Activated CD4-positive, alpha-beta T cell treated with anti-CD3 and anti-CD28 coated beads, Interleukin-2, amount 10 ng/mL, durations not matched to agents 7 days and 5 days (primary cell): ENCODE measurements around the gene NUP43. TPM values are rescaled to one million over a fixed set of nuclear protein-coding genes. Genes with fewer than 3 reads are reported as not detected.
"Not testable (repeated sequence)": the region's sequence is repeated elsewhere in the genome, so short reads cannot be mapped to it uniquely, and the experiment has no call there.

ENCODE experiments used
- CTCF ChIA-PET: fragments of 350-600 bp; sonication (Branson Sonifier 250); formaldehyde crosslinking; loops from one replicate; lab custom pipeline; 2021; ENCODE audit warnings: antibody characterized with exemption; lab: Charles Lee
- POLR2A ChIA-PET: fragments of 350-600 bp; sonication (Branson Sonifier 250); formaldehyde crosslinking; loops from one replicate; lab custom pipeline; 2021; ENCODE audit warnings: antibody characterized with exemption; lab: Charles Lee
- DNase-seq: peaks from one replicate; pipeline ENCODE4 v3.0.0-alpha.2; 2020
- H3K27ac Mint-ChIP-seq: one replicate; pipeline ENCODE4 v1.8.0; 2021; ENCODE audit warnings: mild to moderate bottlenecking, moderate library complexity, mixed read lengths
- H3K27me3 Mint-ChIP-seq: one replicate; pipeline ENCODE4 v1.8.0; 2021; ENCODE audit warnings: mixed read lengths
- H3K36me3 Mint-ChIP-seq: one replicate; pipeline ENCODE4 v1.8.0; 2021; ENCODE audit warnings: low read depth, mixed read lengths
- H3K4me1 Mint-ChIP-seq: one replicate; pipeline ENCODE4 v1.8.0; 2021; ENCODE audit warnings: mixed read lengths
- H3K4me3 Mint-ChIP-seq: one replicate; pipeline ENCODE4 v1.8.0; 2021; ENCODE audit warnings: mild to moderate bottlenecking, moderate library complexity, mixed read lengths
- H3K9me3 Mint-ChIP-seq: one replicate; pipeline ENCODE4 v1.8.0; 2021; ENCODE audit warnings: mixed read lengths
- total RNA-seq, 2 experiments: library from RNA; stranded (reverse); gene quantifications; one replicate each; pipeline ENCODE4 v1.2.3, GENCODE V29; 2021

Gene NUP43
- total RNA-seq, 2 experiments from 2014 or later: 59.9 to 74.6 TPM

GRCh38 chr6:149756261-149756636 is 9.9 kb upstream of the NUP43 start:
- Mint-ChIP-seq H3K9me3 (no peaks in the 10 kb centered on the region), H3K27ac (no peak overlapping the region), H3K4me3 (no peak overlapping the region), H3K4me1 (peaks cover 20% of the 10 kb centered on the region), H3K36me3 (peaks cover 22% of the 10 kb centered on the region), H3K27me3 (no peaks in the 10 kb centered on the region)
- CTCF ChIA-PET: interaction anchor here (0.6 to 1.0 kb wide), 2 partner anchors 24 to 592 kb away, joined by 3 read pairs; no protein-coding TSS in a partner anchor
- POLR2A ChIA-PET: no interaction called here
- DNase-seq: no peak

- CTCF ChIA-PET: interaction anchor here (0.5 to 1.0 kb wide), 2 partner anchors 24 to 191 kb away, joined by 3 read pairs; no protein-coding TSS in a partner anchor
- H3K9me3 Mint-ChIP-seq: no peaks in the 10 kb centered on the region
- peaks cover 23% of the 10 kb centered on the region for H3K36me3 Mint-ChIP-seq
- no peak overlapping the region for H3K4me3 Mint-ChIP-seq
- H3K27me3 Mint-ChIP-seq: no peaks in the 10 kb centered on the region
- peaks cover 25% of the 10 kb centered on the region for H3K4me1 Mint-ChIP-seq
- DNase-seq: no peak
- POLR2A ChIA-PET: no interaction called here
- H3K27ac Mint-ChIP-seq: no peak overlapping the region
These were observed 9.3 kb upstream of the NUP43 start for GRCh38 chr6:149755300-149756260.

GRCh38 chr6:149754548-149754947 is 8.2 kb upstream of the NUP43 start:
- Mint-ChIP-seq H3K27ac (no peak overlapping the region), H3K36me3 (peaks cover 17% of the 10 kb centered on the region), H3K4me3 (no peak overlapping the region), H3K27me3 (no peaks in the 10 kb centered on the region), H3K4me1 (peaks cover 29% of the 10 kb centered on the region), H3K9me3 (no peaks in the 10 kb centered on the region)
- ChIA-PET CTCF (interaction anchor here (1.8 kb wide), 1 partner anchor 10 kb away, joined by 5 read pairs; no protein-coding TSS in a partner anchor), POLR2A (no interaction called here)
- DNase-seq: no peak

- H3K27me3 Mint-ChIP-seq, POLR2A ChIA-PET, H3K27ac Mint-ChIP-seq, H3K9me3 Mint-ChIP-seq, H3K4me3 Mint-ChIP-seq, DNase-seq: not testable (repeated sequence)
- H3K36me3 Mint-ChIP-seq: peaks cover 12% of the 10 kb centered on the region
- peaks cover 34% of the 10 kb centered on the region for H3K4me1 Mint-ChIP-seq
- CTCF ChIA-PET: interaction anchor here (0.7 to 1.8 kb wide), 3 partner anchors 9 to 340 kb away, joined by 3 to 5 read pairs (median 4); no protein-coding TSS in a partner anchor
These were observed 7.0 kb upstream of the NUP43 start for GRCh38 chr6:149753374-149753637.

- Mint-ChIP-seq H3K9me3 (no peaks in the 10 kb centered on the region), H3K4me3 (no peak overlapping the region), H3K27ac (no peak overlapping the region), H3K36me3 (peaks cover 12% of the 10 kb centered on the region), H3K27me3 (no peaks in the 10 kb centered on the region), H3K4me1 (peaks cover 36% of the 10 kb centered on the region)
- POLR2A ChIA-PET: no interaction called here
- CTCF ChIA-PET: interaction anchor here (0.7 to 1.8 kb wide), 3 partner anchors 8 to 340 kb away, joined by 3 to 5 read pairs (median 4); no protein-coding TSS in a partner anchor
- DNase-seq: no peak
These were observed 6.5 kb upstream of the NUP43 start for GRCh38 chr6:149752600-149753373.

- CTCF ChIA-PET: interaction anchor here (0.7 kb wide), 1 partner anchor 50 kb away, joined by 3 read pairs; no protein-coding TSS in a partner anchor
- POLR2A ChIA-PET, H3K27me3 Mint-ChIP-seq, H3K4me3 Mint-ChIP-seq, H3K27ac Mint-ChIP-seq, DNase-seq, H3K9me3 Mint-ChIP-seq: not testable (repeated sequence)
- H3K4me1 Mint-ChIP-seq: peaks cover 39% of the 10 kb centered on the region
- H3K36me3 Mint-ChIP-seq: peaks cover 11% of the 10 kb centered on the region
These were observed 5.6 kb upstream of the NUP43 start for GRCh38 chr6:149751920-149752319.

GRCh38 chr6:149751239-149751638 is 4.9 kb upstream of the NUP43 start:
- CTCF ChIA-PET: interaction anchor here (0.7 to 1.4 kb wide), 3 partner anchors 14 to 51 kb away, joined by 3 read pairs; no protein-coding TSS in a partner anchor
- peaks cover 46% of the 10 kb centered on the region for H3K4me1 Mint-ChIP-seq
- H3K9me3 Mint-ChIP-seq: no peaks in the 10 kb centered on the region
- no peak overlapping the region for H3K27ac Mint-ChIP-seq
- H3K36me3 Mint-ChIP-seq: peaks cover 11% of the 10 kb centered on the region
- H3K4me3 Mint-ChIP-seq: peak overlapping the region; percentile 82
- POLR2A ChIA-PET: no interaction called here
- no peak for DNase-seq
- H3K27me3 Mint-ChIP-seq: no peaks in the 10 kb centered on the region

GRCh38 chr6:149750136-149750609 is 3.8 kb upstream of the NUP43 start:
- H3K4me1 Mint-ChIP-seq: peaks cover 50% of the 10 kb centered on the region
- H3K27me3 Mint-ChIP-seq: no peaks in the 10 kb centered on the region
- no peaks in the 10 kb centered on the region for H3K9me3 Mint-ChIP-seq
- peak overlapping the region; percentile 82 for H3K4me3 Mint-ChIP-seq
- CTCF ChIA-PET: interaction anchor here (1.4 kb wide), 1 partner anchor 17 kb away, joined by 3 read pairs; no protein-coding TSS in a partner anchor
- peaks cover 13% of the 10 kb centered on the region for H3K36me3 Mint-ChIP-seq
- peak overlapping the region; percentile 89 for H3K27ac Mint-ChIP-seq
- POLR2A ChIA-PET: no interaction called here
- peak; percentile 62 for DNase-seq

- H3K4me3 Mint-ChIP-seq: peak within 1 kb of the TSS; percentile 82
- no peaks in the 10 kb centered on the region for H3K27me3 Mint-ChIP-seq
- H3K4me1 Mint-ChIP-seq: peaks cover 50% of the 10 kb centered on the region
- H3K36me3 Mint-ChIP-seq: peaks cover 13% of the 10 kb centered on the region
- CTCF ChIA-PET: interaction anchor here (1.1 to 1.5 kb wide), 3 partner anchors 8 to 20 kb away, joined by 3 to 6 read pairs (median 3); no protein-coding TSS in a partner anchor
- peak within 1 kb of the TSS; percentile 89 for H3K27ac Mint-ChIP-seq
- H3K9me3 Mint-ChIP-seq: no peaks in the 10 kb centered on the region
- DNase-seq: peak; percentile 88
- POLR2A ChIA-PET: no interaction called here
These were observed 3.3 kb upstream of the NUP43 start, which contains the start of gene PCMT1 for GRCh38 chr6:149749594-149750135. Gene PCMT1, plus strand, starts transcription at chr6:149749741. Its CDS starts 161 bp downstream, at chr6:149749902.

GRCh38 chr6:149749082-149749593 is 2.8 kb upstream of the NUP43 start:
- CTCF ChIA-PET: interaction anchor here (0.6 to 1.5 kb wide), 3 partner anchors 8 to 265 kb away, joined by 3 to 6 read pairs (median 3); no protein-coding TSS in a partner anchor
- Mint-ChIP-seq H3K4me3 (peak overlapping the region; percentile 82), H3K27ac (peak overlapping the region; percentile 89), H3K4me1 (peaks cover 48% of the 10 kb centered on the region), H3K36me3 (peaks cover 13% of the 10 kb centered on the region)
- H3K9me3 Mint-ChIP-seq, DNase-seq, POLR2A ChIA-PET, H3K27me3 Mint-ChIP-seq: not testable (repeated sequence)

- H3K27me3 Mint-ChIP-seq, H3K9me3 Mint-ChIP-seq, DNase-seq: not testable (repeated sequence)
- Mint-ChIP-seq H3K4me3 (peak overlapping the region; percentile 100), H3K4me1 (peaks cover 25% of the 10 kb centered on the region), H3K27ac (peak overlapping the region; percentile 95), H3K36me3 (peaks cover 31% of the 10 kb centered on the region)
- ChIA-PET CTCF (interaction anchor here (0.6 to 2.1 kb wide), 6 partner anchors 8 to 50 kb away, joined by 3 to 11 read pairs (median 4); no protein-coding TSS in a partner anchor), POLR2A (interaction anchor here (0.8 kb wide), 1 partner anchor 685 kb away, joined by 3 read pairs; no protein-coding TSS in a partner anchor)
These were observed 1.1 kb downstream of the NUP43 start for GRCh38 chr6:149745252-149745651.
